Effector CD4-positive, alpha-beta T cell (primary cell): ENCODE results near the gene GRM7.

Experiments
- DNase-seq: peaks from one replicate; pipeline ENCODE4 v3.0.0-alpha.2; 2020

GRM7 gene

GRCh38 chr3:6985848-6986247, 124.9 kb downstream of the GRM7 start:
- DNase-seq, result no peak

GRCh38 chr3:6989608-6990291, 128.8 kb downstream of the GRM7 start:
- no peak for DNase-seq

- DNase-seq, result no peak
Observed at GRCh38 chr3:6994081-6994668, 133.3 kb downstream of the GRM7 start.

- no peak for DNase-seq
Observed at GRCh38 chr3:7000501-7000900, 139.6 kb downstream of the GRM7 start.

GRCh38 chr3:7001370-7001769, 140.5 kb downstream of the GRM7 start:
- no peak for DNase-seq

- DNase-seq, result no peak
Observed at GRCh38 chr3:7015683-7016440, 154.9 kb downstream of the GRM7 start.

GRCh38 chr3:7025581-7026300, 164.8 kb downstream of the GRM7 start:
- no peak for DNase-seq

GRCh38 chr3:7029562-7029961, 168.6 kb downstream of the GRM7 start:
- no peak for DNase-seq

- no peak for DNase-seq
Observed at GRCh38 chr3:7038394-7038793, 177.5 kb downstream of the GRM7 start.

GRCh38 chr3:7062714-7063113, 201.8 kb downstream of the GRM7 start:
- DNase-seq, result no peak

- DNase-seq, result no peak
Observed at GRCh38 chr3:7070461-7070860, 209.5 kb downstream of the GRM7 start.

- DNase-seq, result no peak
Observed at GRCh38 chr3:7074217-7074616, 213.3 kb downstream of the GRM7 start.

GRCh38 chr3:7075117-7075516, 214.2 kb downstream of the GRM7 start:
- DNase-seq, result no peak

- no peak for DNase-seq
Observed at GRCh38 chr3:7075901-7076300, 215.0 kb downstream of the GRM7 start.

GRCh38 chr3:7082244-7082643, 221.3 kb downstream of the GRM7 start:
- no peak for DNase-seq

- DNase-seq, result no peak
Observed at GRCh38 chr3:7086417-7086816, 225.5 kb downstream of the GRM7 start.

- DNase-seq, result no peak
Observed at GRCh38 chr3:7095116-7095515, 234.2 kb downstream of the GRM7 start.

GRCh38 chr3:7100136-7100535, 239.2 kb downstream of the GRM7 start:
- no peak for DNase-seq

- no peak for DNase-seq
Observed at GRCh38 chr3:7106635-7107034, 245.7 kb downstream of the GRM7 start.

GRCh38 chr3:7112523-7113056, 251.7 kb downstream of the GRM7 start:
- DNase-seq, result no peak

GRCh38 chr3:7144697-7145308, 283.9 kb downstream of the GRM7 start:
- DNase-seq, result no peak

- no peak for DNase-seq
Observed at GRCh38 chr3:7146529-7146928, 285.6 kb downstream of the GRM7 start.

GRCh38 chr3:7158516-7158915, 297.6 kb downstream of the GRM7 start:
- DNase-seq, result no peak
